ENCODE measurements around the gene LGMN.
A peak's percentile ranks its signal among the peaks of the same experiment; 100 is the strongest.
"Not testable (repeated sequence)": the region's sequence is repeated elsewhere in the genome, so short reads cannot be mapped to it uniquely, and the experiment has no call there.

The LGMN gene

GRCh38 chr14:92751819-92752218, 3.4 kb upstream of the LGMN start:
- Mint-ChIP-seq H3K36me3 (no peaks in the 10 kb centered on the region), H3K9me3 (peaks cover 0 to 2% of the 10 kb centered on the region in 2 donors), H3K27ac (peak overlapping the region; percentile 15), H3K4me1 (peaks cover 44 to 50% of the 10 kb centered on the region in 2 donors), H3K4me3 (no peak overlapping the region), H3K27me3 (no peaks in the 10 kb centered on the region)
- peak in 1 of 2 donors; percentile 13 for ATAC-seq (replicated peaks)
- no peak for DNase-seq

- DNase-seq: no peak
- Mint-ChIP-seq H3K9me3 (peaks cover 0 to 2% of the 10 kb centered on the region in 2 donors), H3K36me3 (no peaks in the 10 kb centered on the region), H3K4me3 (peak overlapping the region in 1 of 2 donors; percentile 84), H3K4me1 (peaks cover 48 to 50% of the 10 kb centered on the region in 2 donors), H3K27ac (no peak overlapping the region), H3K27me3 (no peaks in the 10 kb centered on the region)
- ATAC-seq (replicated peaks): no peak
These were observed 2.6 kb upstream of the LGMN start for GRCh38 chr14:92750994-92751400.

- not testable (repeated sequence) for H3K9me3 Mint-ChIP-seq; ATAC-seq (replicated peaks); H3K36me3 Mint-ChIP-seq; H3K27me3 Mint-ChIP-seq
- peak; percentile 21 for DNase-seq
- Mint-ChIP-seq H3K4me3 (peak overlapping the region; percentile 78 to 84), H3K4me1 (peaks cover 50 to 53% of the 10 kb centered on the region in 2 donors), H3K27ac (peak overlapping the region; percentile 79)
These were observed 1.8 kb upstream of the LGMN start for GRCh38 chr14:92750222-92750728.

GRCh38 chr14:92747701-92748258, 647 bp downstream of the LGMN start:
- Mint-ChIP-seq H3K27me3 (no peaks in the 10 kb centered on the region), H3K27ac (peak overlapping the region; percentile 89)
- ATAC-seq (replicated peaks): no peak

GRCh38 chr14:92744198-92744597, 4.2 kb downstream of the LGMN start:
- no peak for ATAC-seq (replicated peaks)
- Mint-ChIP-seq H3K27ac (no peak overlapping the region), H3K4me3 (no peak overlapping the region), H3K36me3 (peaks cover 0 to 1% of the 10 kb centered on the region in 2 donors), H3K9me3 (no peaks in the 10 kb centered on the region), H3K27me3 (no peaks in the 10 kb centered on the region), H3K4me1 (peaks cover 27 to 30% of the 10 kb centered on the region in 2 donors)
- DNase-seq: no peak

More at GRCh38 chr14:92747701-92748258, 647 bp downstream of the LGMN start:
- H3K36me3 Mint-ChIP-seq: no peaks in the 10 kb centered on the region
- H3K9me3 Mint-ChIP-seq: peaks cover 0 to 2% of the 10 kb centered on the region in 2 donors
- no peak for DNase-seq
- H3K4me3 Mint-ChIP-seq: peak overlapping the region; percentile 86 to 87
- peaks cover 41 to 46% of the 10 kb centered on the region in 2 donors for H3K4me1 Mint-ChIP-seq

GRCh38 chr14:92740440-92740839, 8.0 kb downstream of the LGMN start:
- no peaks in the 10 kb centered on the region for H3K9me3 Mint-ChIP-seq
- ATAC-seq (replicated peaks) (no peak), DNase-seq (no peak)
- H3K4me1 Mint-ChIP-seq: peaks cover 13 to 19% of the 10 kb centered on the region in 2 donors
- H3K36me3 Mint-ChIP-seq: peaks cover 0 to 1% of the 10 kb centered on the region in 2 donors
- H3K4me3 Mint-ChIP-seq: no peak overlapping the region
- H3K27me3 Mint-ChIP-seq: no peaks in the 10 kb centered on the region
- no peak overlapping the region for H3K27ac Mint-ChIP-seq

GRCh38 chr14:92737619-92738188, 10.7 kb downstream of the LGMN start:
- no peak overlapping the region for H3K4me3 Mint-ChIP-seq
- H3K36me3 Mint-ChIP-seq: peaks cover under 1 to 3% of the 10 kb centered on the region in 2 donors
- H3K9me3 Mint-ChIP-seq: no peaks in the 10 kb centered on the region
- ATAC-seq (replicated peaks): no peak
- peaks cover 11 to 15% of the 10 kb centered on the region in 2 donors for H3K4me1 Mint-ChIP-seq
- peak overlapping the region; percentile 15 for H3K27ac Mint-ChIP-seq
- no peaks in the 10 kb centered on the region for H3K27me3 Mint-ChIP-seq
- DNase-seq: no peak

- peak overlapping the region; percentile 15 for H3K27ac Mint-ChIP-seq
- H3K9me3 Mint-ChIP-seq: no peaks in the 10 kb centered on the region
- DNase-seq (no peak), ATAC-seq (replicated peaks) (peak; percentile 23 to 46)
- H3K4me1 Mint-ChIP-seq: peaks cover 11 to 15% of the 10 kb centered on the region in 2 donors
- H3K27me3 Mint-ChIP-seq: no peaks in the 10 kb centered on the region
- H3K4me3 Mint-ChIP-seq: no peak overlapping the region
- H3K36me3 Mint-ChIP-seq: peaks cover 6 to 7% of the 10 kb centered on the region in 2 donors
These were observed 11.2 kb downstream of the LGMN start for GRCh38 chr14:92737206-92737605.

- Mint-ChIP-seq H3K4me3 (no peak overlapping the region), H3K27ac (no peak overlapping the region), H3K27me3 (no peaks in the 10 kb centered on the region), H3K36me3 (peaks cover 20 to 21% of the 10 kb centered on the region in 2 donors), H3K9me3 (peaks cover 4 to 7% of the 10 kb centered on the region in 2 donors), H3K4me1 (peaks cover 11 to 15% of the 10 kb centered on the region in 2 donors)
- ATAC-seq (replicated peaks) (no peak), DNase-seq (no peak)
These were observed 13.1 kb downstream of the LGMN start for GRCh38 chr14:92735344-92735743.

- H3K4me3 Mint-ChIP-seq: no peak overlapping the region
- H3K27me3 Mint-ChIP-seq: no peaks in the 10 kb centered on the region
- peaks cover 4 to 7% of the 10 kb centered on the region in 2 donors for H3K9me3 Mint-ChIP-seq
- no peak overlapping the region for H3K27ac Mint-ChIP-seq
- DNase-seq: no peak
- peaks cover 19 to 20% of the 10 kb centered on the region in 2 donors for H3K36me3 Mint-ChIP-seq
- ATAC-seq (replicated peaks): no peak
- H3K4me1 Mint-ChIP-seq: peaks cover 13 to 15% of the 10 kb centered on the region in 2 donors
These were observed 13.8 kb downstream of the LGMN start for GRCh38 chr14:92734618-92735017.

- Mint-ChIP-seq H3K27me3 (no peaks in the 10 kb centered on the region), H3K4me3 (no peak overlapping the region), H3K4me1 (peaks cover 10 to 22% of the 10 kb centered on the region in 2 donors), H3K36me3 (peaks cover 19 to 20% of the 10 kb centered on the region in 2 donors), H3K9me3 (peaks cover 4 to 7% of the 10 kb centered on the region in 2 donors), H3K27ac (no peak overlapping the region)
- ATAC-seq (replicated peaks): no peak
- no peak for DNase-seq
These were observed 15.4 kb downstream of the LGMN start for GRCh38 chr14:92733007-92733406.

GRCh38 chr14:92731622-92732115, 16.8 kb downstream of the LGMN start:
- ATAC-seq (replicated peaks) (no peak), DNase-seq (no peak)
- Mint-ChIP-seq H3K4me1 (peaks cover 4 to 10% of the 10 kb centered on the region in 2 donors), H3K27ac (no peak overlapping the region), H3K4me3 (no peak overlapping the region), H3K9me3 (peaks cover 6 to 10% of the 10 kb centered on the region in 2 donors), H3K27me3 (no peaks in the 10 kb centered on the region), H3K36me3 (peaks cover 22 to 29% of the 10 kb centered on the region in 2 donors)

GRCh38 chr14:92729634-92730358, 18.6 kb downstream of the LGMN start:
- peaks cover 2 to 7% of the 10 kb centered on the region in 2 donors for H3K4me1 Mint-ChIP-seq
- H3K36me3 Mint-ChIP-seq: peaks cover 24 to 37% of the 10 kb centered on the region in 2 donors
- H3K9me3 Mint-ChIP-seq: peaks cover 8 to 11% of the 10 kb centered on the region in 2 donors
- no peak overlapping the region for H3K4me3 Mint-ChIP-seq
- H3K27me3 Mint-ChIP-seq: no peaks in the 10 kb centered on the region
- DNase-seq (no peak), ATAC-seq (replicated peaks) (peak; percentile 75 to 81)
- no peak overlapping the region for H3K27ac Mint-ChIP-seq

GRCh38 chr14:92728759-92729364, 19.6 kb downstream of the LGMN start:
- Mint-ChIP-seq H3K9me3 (peaks cover 8 to 11% of the 10 kb centered on the region in 2 donors), H3K36me3 (peaks cover 24 to 43% of the 10 kb centered on the region in 2 donors)
- DNase-seq: no peak

More at GRCh38 chr14:92728759-92729364, 19.6 kb downstream of the LGMN start:
- no peak overlapping the region for H3K27ac Mint-ChIP-seq
- ATAC-seq (replicated peaks): peak; percentile 79 to 84
- H3K4me3 Mint-ChIP-seq: no peak overlapping the region
- H3K4me1 Mint-ChIP-seq: peaks cover 2 to 7% of the 10 kb centered on the region in 2 donors
- no peaks in the 10 kb centered on the region for H3K27me3 Mint-ChIP-seq

Measured in stimulated activated naive B cell treated with anti-CD40 and anti-IgM and Interleukin-4, amounts not matched to agents 10 μg/mL and 1 μg/mL and 100 μg/mL, for 72 hours (primary cell).